GM18517 (cell line): ENCODE data around the gene STATH.
"Not testable (repeated sequence)": the region's sequence is repeated elsewhere in the genome, so short reads cannot be mapped to it uniquely, and the experiment has no call there.

Source experiments
- ATAC-seq: cut with Tn5 transposase; IDR thresholded peaks from one replicate; pipeline ENCODE4 v1.9.1; 2021; ENCODE audit warnings: mild to moderate bottlenecking, moderate library complexity; ENCODE audit not compliant: unreplicated experiment

The STATH gene

GRCh38 chr4:69995526-69996016, at the start of gene STATH:
Gene STATH, plus strand, starts transcription at chr4:69995966. Its CDS starts 2,472 bp downstream, at chr4:69998438.
- no peak for ATAC-seq

DNA sequence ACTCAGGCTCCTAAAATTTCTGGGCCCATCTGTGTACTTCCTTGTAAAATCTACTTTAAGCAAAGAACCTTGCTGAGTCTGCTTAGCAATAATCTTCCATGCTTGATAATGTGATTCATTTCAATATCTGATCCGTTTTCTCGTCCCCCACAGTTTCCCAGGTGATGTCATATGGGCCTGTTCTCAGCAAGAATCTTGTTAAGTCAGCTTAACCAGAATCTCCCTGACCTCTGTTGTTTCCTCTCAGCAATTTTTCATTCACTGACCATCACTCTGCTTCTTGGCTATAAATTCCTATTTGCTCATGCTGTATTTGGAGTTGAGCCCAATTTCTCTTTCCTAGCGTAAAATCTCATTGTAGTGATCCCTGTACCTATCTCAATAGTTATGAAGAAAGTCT, 44.2 kb upstream of the STATH start:
- ATAC-seq = no peak

DNA sequence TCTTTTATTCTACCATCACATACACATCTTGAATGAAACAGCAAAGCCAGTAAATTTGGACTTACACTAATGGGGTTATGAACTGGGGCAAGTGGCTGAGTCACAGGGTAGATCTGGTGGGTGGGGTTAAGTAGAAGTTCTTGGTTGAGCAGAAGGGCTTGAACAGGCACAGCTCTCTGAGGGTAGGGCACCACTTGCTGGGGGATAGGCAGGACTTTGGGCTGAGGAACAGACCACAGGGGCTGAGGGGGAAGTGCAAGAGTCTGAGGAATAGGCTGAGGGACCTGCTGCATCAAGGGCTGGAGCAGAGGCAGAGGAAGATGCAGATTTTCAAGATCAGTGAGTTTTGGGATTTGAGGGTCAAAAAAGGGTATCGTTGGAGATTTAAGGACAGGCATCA, 38.6 kb upstream of the STATH start:
- no peak for ATAC-seq

GRCh38 chr4:69965628-69966027, 30.1 kb upstream of the STATH start, which contains the start of gene CSN2:
Gene CSN2, minus strand, starts transcription at chr4:69965728. Its CDS starts 4,733 bp downstream, at chr4:69960995.
- ATAC-seq = no peak

- ATAC-seq = no peak
Measured at GRCh38 chr4:69970071-69970470, 25.7 kb upstream of the STATH start.

DNA sequence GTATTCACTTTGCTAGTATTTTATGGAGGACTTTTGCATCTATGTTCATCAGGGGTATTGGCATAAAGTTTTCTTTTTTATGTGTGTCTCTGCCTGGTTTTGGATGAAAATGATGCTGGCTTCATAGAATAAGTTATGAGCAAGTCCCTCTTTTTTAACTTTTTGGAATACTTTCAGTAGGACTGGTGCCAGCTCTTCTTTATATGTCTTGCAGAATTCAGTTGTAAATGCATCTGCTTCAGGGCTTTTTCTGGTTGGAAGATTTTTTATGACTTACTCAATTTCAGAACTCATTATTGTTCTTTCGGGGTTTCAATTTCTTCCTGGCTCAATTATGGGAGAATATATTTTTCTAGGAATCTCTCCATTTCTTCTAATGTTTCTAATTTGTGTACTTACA, 21.1 kb upstream of the STATH start:
- ATAC-seq = no peak

DNA sequence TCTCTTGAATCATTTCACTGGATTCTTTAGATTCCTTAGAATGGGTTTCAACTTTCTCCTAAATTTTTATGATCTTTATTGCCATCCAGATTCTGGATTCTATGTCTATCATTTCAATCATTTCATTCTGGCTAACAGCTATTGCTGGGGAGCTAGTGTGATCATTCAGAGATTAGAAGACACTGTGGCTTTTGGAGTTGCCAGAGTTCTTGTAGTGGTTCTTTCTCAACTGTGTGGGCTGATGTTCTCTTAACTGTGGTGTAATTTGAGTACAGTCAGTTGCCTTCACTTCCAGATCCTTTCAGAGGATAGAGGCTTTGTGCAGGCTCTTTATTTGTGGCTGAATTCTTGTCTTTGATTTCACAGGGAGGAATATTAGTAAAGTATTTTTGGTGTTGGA, 18.2 kb upstream of the STATH start:
- ATAC-seq = no peak

GRCh38 chr4:69984030-69984443, 11.7 kb upstream of the STATH start:
- no peak for ATAC-seq

GRCh38 chr4:69986663-69987062, 9.1 kb upstream of the STATH start:
- ATAC-seq = no peak

GRCh38 chr4:69991016-69991415, 4.8 kb upstream of the STATH start:
- ATAC-seq = no peak

DNA sequence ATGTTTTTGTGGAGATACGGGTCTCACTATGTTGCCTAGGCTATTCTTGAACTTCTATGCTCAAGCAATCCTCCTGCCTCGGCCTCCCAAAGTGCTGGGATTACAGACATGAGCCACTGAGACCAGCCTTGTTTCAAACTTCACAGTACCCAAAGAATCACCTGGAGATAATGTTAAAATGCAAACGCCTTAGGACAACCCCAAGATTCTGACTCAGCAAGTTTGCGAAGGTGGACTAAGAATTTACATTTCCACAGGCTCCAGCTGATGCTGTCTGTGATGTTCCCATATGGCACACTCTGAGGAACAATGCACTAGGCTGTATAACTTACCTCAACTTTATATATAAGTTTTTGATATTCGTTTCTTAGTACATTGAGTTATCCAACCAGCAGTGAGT, 984 bp upstream of the STATH start:
- ATAC-seq = no peak

- no peak for ATAC-seq
Measured at GRCh38 chr4:69999420-69999819, 3.7 kb downstream of the STATH start.

DNA sequence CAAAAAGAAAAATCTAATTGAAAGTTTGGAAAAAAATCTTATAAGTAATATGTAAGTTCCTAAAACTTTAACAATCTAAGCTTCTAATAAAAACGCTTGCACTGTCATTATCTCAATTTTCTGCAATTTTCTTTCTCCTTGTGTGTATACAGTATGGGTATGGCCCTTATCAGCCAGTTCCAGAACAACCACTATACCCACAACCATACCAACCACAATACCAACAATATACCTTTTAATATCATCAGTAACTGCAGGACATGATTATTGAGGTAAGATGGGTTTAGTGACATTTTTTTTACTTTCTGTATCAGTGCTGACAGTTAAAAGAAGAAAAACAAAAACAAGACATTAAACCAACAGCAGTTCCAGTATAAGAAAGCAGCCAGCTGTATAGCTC, 4.9 kb downstream of the STATH start:
- no peak for ATAC-seq

DNA sequence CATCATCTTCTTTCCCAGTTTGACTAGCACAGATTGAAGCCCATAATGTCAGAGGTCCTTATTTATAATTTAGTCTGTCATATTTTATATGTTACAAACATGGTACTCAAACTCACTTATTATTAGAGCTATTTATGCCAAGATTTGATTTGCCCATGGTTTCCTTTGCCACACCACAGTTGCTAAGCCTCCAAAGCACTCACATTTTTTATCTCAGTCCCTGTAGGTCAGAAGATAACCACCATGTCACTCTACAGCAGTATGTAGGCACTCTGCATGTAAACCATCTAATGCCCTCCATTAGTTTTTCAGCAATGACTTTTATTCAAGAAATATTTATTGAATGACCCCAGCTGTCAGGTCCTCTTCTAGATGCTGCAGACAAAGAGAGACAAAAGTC, 6.7 kb downstream of the STATH start:
- no peak for ATAC-seq

DNA sequence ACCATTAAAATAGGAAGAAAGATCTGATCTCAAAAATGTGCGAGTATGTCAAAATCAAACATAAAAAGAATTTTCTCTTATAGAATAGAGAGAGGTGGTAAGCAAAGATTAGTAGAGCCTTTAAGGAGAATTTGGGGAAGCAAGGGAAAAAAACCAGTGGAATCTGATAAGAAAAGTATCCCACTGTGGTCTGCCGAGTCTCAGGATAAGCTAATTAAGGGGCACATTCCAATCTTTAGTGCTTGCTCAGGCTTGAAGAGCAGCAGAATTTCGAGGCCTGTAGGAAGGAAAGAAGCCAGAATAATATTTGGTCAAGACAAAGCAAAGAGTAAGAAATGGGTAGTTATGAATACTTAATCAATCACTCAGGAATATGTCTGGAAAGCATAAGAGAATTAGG, 13.0 kb downstream of the STATH start:
- ATAC-seq = no peak

- not testable (repeated sequence) for ATAC-seq
Measured at GRCh38 chr4:70019006-70019405, 23.2 kb downstream of the STATH start.

GRCh38 chr4:70023218-70023617, 27.5 kb downstream of the STATH start:
- no peak for ATAC-seq

GRCh38 chr4:70027011-70027410, 31.2 kb downstream of the STATH start:
- ATAC-seq = no peak

GRCh38 chr4:70028159-70028558, 32.4 kb downstream of the STATH start, which contains the start of gene HTN3:
Gene HTN3, plus strand, starts transcription at chr4:70028459. Its CDS starts 2,282 bp downstream, at chr4:70030741.
- ATAC-seq = not testable (repeated sequence)

DNA sequence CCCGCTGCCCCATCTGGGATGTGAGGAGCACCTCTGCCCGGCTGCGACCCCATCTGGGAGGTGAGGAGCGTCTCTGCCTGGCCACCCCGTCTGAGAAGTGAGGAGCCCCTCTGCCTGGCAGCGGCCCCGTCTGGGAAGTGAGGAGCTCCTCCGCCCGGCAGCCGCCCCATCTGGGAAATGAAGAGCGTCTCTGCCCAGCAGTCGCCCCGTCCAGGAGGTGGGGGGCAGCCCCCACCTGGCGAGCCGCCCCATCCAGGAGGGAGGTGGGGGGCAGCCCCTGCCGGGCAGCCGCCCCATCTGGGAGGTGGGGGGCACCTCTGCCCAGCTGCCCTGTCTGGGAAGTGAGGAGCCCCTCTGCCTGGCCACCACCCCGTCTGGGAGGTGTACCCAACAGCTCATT, 41.8 kb downstream of the STATH start:
- not testable (repeated sequence) for ATAC-seq

GRCh38 chr4:70039928-70040327, 44.2 kb downstream of the STATH start:
- not testable (repeated sequence) for ATAC-seq

DNA sequence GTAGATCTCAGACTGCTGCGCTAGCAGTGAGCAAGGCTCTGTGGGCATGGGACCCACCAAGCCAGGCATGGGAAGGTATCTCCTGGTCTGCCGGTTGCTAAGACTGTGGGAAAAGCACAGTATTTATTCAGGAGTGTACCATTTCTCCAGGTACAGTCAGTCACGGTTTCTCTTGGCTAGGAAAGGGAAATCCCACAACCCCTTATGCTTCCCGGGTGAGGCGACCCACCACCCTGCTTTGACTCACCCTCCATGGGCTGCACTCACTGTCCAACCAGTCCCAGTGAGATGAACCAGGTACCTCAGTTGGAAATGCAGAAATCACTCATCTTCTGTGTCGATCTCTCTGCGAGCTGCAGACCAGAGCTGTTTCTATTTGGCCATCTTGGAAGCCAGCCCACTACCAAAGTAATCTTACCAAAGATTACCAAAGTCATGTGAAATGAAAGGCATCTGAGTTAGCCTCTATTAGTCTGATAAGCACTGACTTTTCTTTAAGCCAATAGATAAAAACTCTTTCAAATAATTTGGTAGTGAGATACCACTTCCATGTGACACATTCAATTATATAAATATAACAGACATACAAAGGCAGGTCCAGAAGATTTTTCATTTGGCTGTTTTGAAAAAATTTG, 46.0 kb downstream of the STATH start:
- ATAC-seq = no peak

DNA sequence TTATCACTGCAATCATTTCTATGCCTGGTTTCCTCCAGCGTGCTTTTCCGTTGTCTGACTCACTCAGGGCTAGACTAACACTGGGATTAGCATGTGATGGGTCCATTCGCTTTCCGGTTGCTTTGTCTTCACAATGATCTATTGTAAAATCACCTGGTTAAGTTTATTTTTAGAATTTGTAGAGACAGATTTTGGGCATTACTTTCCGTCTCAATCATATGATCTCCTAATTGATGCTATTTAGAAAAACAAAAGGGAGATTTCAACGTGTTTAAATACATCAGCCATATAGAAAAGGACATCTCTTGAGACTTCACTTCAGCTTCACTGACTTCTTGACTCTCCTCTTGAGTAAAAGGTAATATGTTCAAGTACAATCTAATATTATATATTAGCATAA, 54.4 kb downstream of the STATH start, which contains the start of gene HTN1:
Gene HTN1 (plus strand): TSS at position 301 of the 400 bp plus-strand sequence. CDS start 2,639 bp downstream, outside the sequence.
- ATAC-seq = not testable (repeated sequence)
